ENCODE data around the gene SPINT2. TPM values are rescaled to one million over a fixed set of nuclear protein-coding genes. Genes with fewer than 3 reads are reported as not detected.
"Not testable (repeated sequence)": the region's sequence is repeated elsewhere in the genome, so short reads cannot be mapped to it uniquely, and the experiment has no call there.

SPINT2 gene
- total and polyA plus RNA-seq, 3 experiments from 2014 or later, result 27.9 to 49.5 (median 29.4) TPM

GRCh38 chr19:38329651-38330050, 65.3 kb downstream of the SPINT2 start:
- Histone ChIP-seq H3K9me3 (ENCODE audit: low read length) (no peaks in the 10 kb centered on the region), H3K4me3 (ENCODE audit: low read length) (no peak overlapping the region), H3K4me1 (ENCODE audit: insufficient read depth, low read length) (no peaks in the 10 kb centered on the region), H3K36me3 (ENCODE audit: insufficient read depth, low read length) (peaks cover 7% of the 10 kb centered on the region), H3K27ac (ENCODE audit: low read depth, low read length) (no peak overlapping the region), H3K27me3 (ENCODE audit: insufficient read depth, low read length, poor library complexity, severe bottlenecking) (no peaks in the 10 kb centered on the region)
- Mint-ChIP-seq H3K4me3 (no peak overlapping the region), H3K4me1 (no peaks in the 10 kb centered on the region), H3K27me3 (no peaks in the 10 kb centered on the region), H3K27ac (peak overlapping the region in 1 of 8 donors; percentile 28), H3K9me3 (no peaks in the 10 kb centered on the region), H3K36me3 (peaks cover 0 to 36% (median 11%) of the 10 kb centered on the region in 3 donors)
- ChIA-PET POLR2A (no interaction called here), CTCF (no interaction called here)
- no peak for DNase-seq

- Mint-ChIP-seq H3K4me1 (peaks cover 2 to 3% (median 2%) of the 10 kb centered on the region in 3 donors), H3K27me3 (no peaks in the 10 kb centered on the region), H3K27ac (peak overlapping the region in 1 of 8 donors; percentile 75), H3K4me3 (no peak overlapping the region), H3K36me3 (peaks cover 0 to 21% (median 8%) of the 10 kb centered on the region in 3 donors), H3K9me3 (no peaks in the 10 kb centered on the region)
- Histone ChIP-seq H3K36me3 (ENCODE audit: insufficient read depth, low read length) (peaks cover 7% of the 10 kb centered on the region), H3K4me3 (ENCODE audit: low read length) (no peak overlapping the region), H3K27ac (ENCODE audit: low read depth, low read length) (no peak overlapping the region), H3K27me3 (ENCODE audit: insufficient read depth, low read length, poor library complexity, severe bottlenecking) (no peaks in the 10 kb centered on the region), H3K4me1 (ENCODE audit: insufficient read depth, low read length) (no peaks in the 10 kb centered on the region), H3K9me3 (ENCODE audit: low read length) (no peaks in the 10 kb centered on the region)
- ChIA-PET CTCF (interaction anchor here (1.1 to 5.0 kb wide), 2 partner anchors 88 to 429 kb away, joined by 5 to 43 read pairs; no protein-coding TSS in a partner anchor), POLR2A (no interaction called here)
- no peak for DNase-seq
Observed at GRCh38 chr19:38331728-38332127, 67.4 kb downstream of the SPINT2 start.

DNA sequence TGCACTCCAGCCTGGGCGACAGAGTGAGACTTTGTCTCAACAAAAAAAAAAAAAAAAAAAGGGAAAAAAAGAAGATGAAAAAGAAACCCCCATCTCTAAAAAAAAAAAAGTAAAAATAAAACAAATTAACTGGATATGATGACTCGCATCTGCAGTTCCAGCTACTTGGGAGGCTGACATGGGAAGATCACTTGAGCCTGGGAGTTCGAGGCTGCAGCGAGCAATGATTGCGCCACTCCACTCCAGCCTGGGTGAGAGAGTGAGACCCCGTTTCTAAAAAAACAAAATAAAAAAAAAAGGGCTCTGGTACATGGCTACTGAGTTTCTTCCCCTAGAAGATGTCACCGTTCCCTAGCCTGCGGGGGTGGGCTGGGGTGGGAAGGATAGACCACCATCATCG, 68.9 kb downstream of the SPINT2 start:
- H3K4me1 Mint-ChIP-seq, result peaks cover 9% of the 10 kb centered on the region in 3 donors
- H3K9me3 Mint-ChIP-seq, result no peaks in the 10 kb centered on the region
- no peaks in the 10 kb centered on the region for H3K9me3 ChIP-seq (ENCODE audit: low read length)
- H3K27ac ChIP-seq (ENCODE audit: low read depth, low read length), result no peak overlapping the region
- peaks cover 0 to 9% (median 2%) of the 10 kb centered on the region in 3 donors for H3K36me3 Mint-ChIP-seq
- H3K4me1 ChIP-seq (ENCODE audit: insufficient read depth, low read length), result peaks cover 5% of the 10 kb centered on the region
- no peak overlapping the region for H3K4me3 ChIP-seq (ENCODE audit: low read length)
- DNase-seq, result no peak
- no peaks in the 10 kb centered on the region for H3K27me3 ChIP-seq (ENCODE audit: insufficient read depth, low read length, poor library complexity, severe bottlenecking)
- H3K36me3 ChIP-seq (ENCODE audit: insufficient read depth, low read length), result no peaks in the 10 kb centered on the region
- CTCF ChIA-PET, result interaction anchor here (1.6 to 5.0 kb wide), 2 partner anchors 41 to 90 kb away, joined by 3 to 43 read pairs; partner anchors contain the start of gene PSMD8
- H3K27ac Mint-ChIP-seq, result no peak overlapping the region
- H3K27me3 Mint-ChIP-seq, result no peaks in the 10 kb centered on the region
- peak overlapping the region in 1 of 7 donors; percentile 2 for H3K4me3 Mint-ChIP-seq
- POLR2A ChIA-PET, result interaction anchor here (1.0 kb wide), 1 partner anchor 426 kb away, joined by 5 read pairs; the partner anchor contains the start of gene SIPA1L3

DNA sequence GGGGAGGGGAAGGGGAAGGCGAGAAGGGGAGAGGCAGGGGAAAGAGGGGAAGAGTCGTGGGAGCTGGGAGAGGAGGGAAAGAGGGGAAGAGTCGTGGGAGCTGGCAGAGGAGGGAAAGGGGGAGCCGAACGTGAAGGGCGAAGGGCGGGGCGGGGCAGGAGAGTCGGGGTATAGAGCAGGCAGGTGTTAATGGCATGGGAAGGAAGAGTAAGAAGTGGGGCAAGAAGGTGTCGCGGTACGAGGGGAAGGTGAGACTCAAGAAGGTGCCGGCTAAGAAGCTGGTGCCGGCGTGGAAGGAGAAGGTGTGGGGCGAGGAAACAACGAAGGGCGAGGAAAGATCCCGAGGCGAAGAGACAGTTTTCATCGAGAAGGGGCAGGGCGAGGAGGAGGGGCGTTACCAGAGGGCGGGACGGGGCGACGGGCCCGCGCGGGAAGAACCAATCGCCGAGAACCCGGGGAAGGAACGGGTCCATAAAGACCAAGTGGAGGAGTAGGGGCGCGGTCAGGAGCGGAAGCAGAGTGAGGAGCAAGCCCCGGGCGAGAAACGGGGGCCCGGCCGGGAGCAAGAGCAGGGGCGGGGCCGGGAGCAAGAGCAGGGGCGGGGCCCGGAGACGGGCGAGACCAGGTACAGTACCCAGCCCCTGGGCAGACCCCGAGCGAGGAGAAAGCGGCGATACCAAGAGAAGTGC, 71.7 kb downstream of the SPINT2 start:
- POLR2A ChIA-PET, result interaction anchor here (0.6 to 1.8 kb wide), 7 partner anchors 11 to 429 kb away, joined by 3 to 22 read pairs (median 3); partner anchors contain the start of genes FAM98C, PSMD8 and SIPA1L3
- peak overlapping the region; percentile 85 to 100 (median 98) for H3K27ac Mint-ChIP-seq
- Histone ChIP-seq H3K9me3 (ENCODE audit: low read length) (no peaks in the 10 kb centered on the region), H3K36me3 (ENCODE audit: insufficient read depth, low read length) (no peaks in the 10 kb centered on the region), H3K27me3 (ENCODE audit: insufficient read depth, low read length, poor library complexity, severe bottlenecking) (no peaks in the 10 kb centered on the region), H3K4me3 (ENCODE audit: low read length) (peak overlapping the region; percentile 97), H3K4me1 (ENCODE audit: insufficient read depth, low read length) (peaks cover 5% of the 10 kb centered on the region), H3K27ac (ENCODE audit: low read depth, low read length) (peak overlapping the region; percentile 90)
- DNase-seq, result peak; percentile 91 to 94 (median 93)
- CTCF ChIA-PET, result interaction anchor here (0.6 to 5.0 kb wide), 18 partner anchors 9 to 1887 kb away, joined by 3 to 43 read pairs (median 4); partner anchors contain the start of genes FAM98C, KCNK6, MRPS12 and PSMD8
- H3K9me3 Mint-ChIP-seq, result no peaks in the 10 kb centered on the region
- H3K27me3 Mint-ChIP-seq, result no peaks in the 10 kb centered on the region
- peaks cover 13 to 17% (median 13%) of the 10 kb centered on the region in 3 donors for H3K4me1 Mint-ChIP-seq
- peak overlapping the region; percentile 88 to 97 (median 95) for H3K4me3 Mint-ChIP-seq
- peaks cover 0 to 15% (median 0%) of the 10 kb centered on the region in 3 donors for H3K36me3 Mint-ChIP-seq

- H3K4me3 ChIP-seq (ENCODE audit: low read length), result peak overlapping the region; percentile 97
- peaks cover 5% of the 10 kb centered on the region for H3K4me1 ChIP-seq (ENCODE audit: insufficient read depth, low read length)
- no peaks in the 10 kb centered on the region for H3K27me3 ChIP-seq (ENCODE audit: insufficient read depth, low read length, poor library complexity, severe bottlenecking)
- Mint-ChIP-seq H3K27me3 (no peaks in the 10 kb centered on the region), H3K36me3 (peaks cover 0 to 16% (median 0%) of the 10 kb centered on the region in 3 donors), H3K27ac (peak overlapping the region; percentile 85 to 100 (median 98)), H3K4me1 (peaks cover 13 to 17% (median 13%) of the 10 kb centered on the region in 3 donors), H3K4me3 (peak overlapping the region; percentile 88 to 97 (median 95)), H3K9me3 (no peaks in the 10 kb centered on the region)
- peak; percentile 93 to 97 (median 93) for DNase-seq
- ChIA-PET CTCF (interaction anchor here (1.0 to 5.0 kb wide), 5 partner anchors 38 to 1888 kb away, joined by 3 to 43 read pairs (median 5); partner anchors contain the start of genes MRPS12, PSMD8 and SARS2), POLR2A (interaction anchor here (0.5 to 1.8 kb wide), 5 partner anchors 24 to 354 kb away, joined by 3 to 22 read pairs (median 5); partner anchors contain the start of genes FAM98C and PSMD8)
- H3K36me3 ChIP-seq (ENCODE audit: insufficient read depth, low read length), result no peaks in the 10 kb centered on the region
- H3K9me3 ChIP-seq (ENCODE audit: low read length), result no peaks in the 10 kb centered on the region
- peak overlapping the region; percentile 90 for H3K27ac ChIP-seq (ENCODE audit: low read depth, low read length)
Observed at GRCh38 chr19:38336638-38337359, 72.4 kb downstream of the SPINT2 start.

DNA sequence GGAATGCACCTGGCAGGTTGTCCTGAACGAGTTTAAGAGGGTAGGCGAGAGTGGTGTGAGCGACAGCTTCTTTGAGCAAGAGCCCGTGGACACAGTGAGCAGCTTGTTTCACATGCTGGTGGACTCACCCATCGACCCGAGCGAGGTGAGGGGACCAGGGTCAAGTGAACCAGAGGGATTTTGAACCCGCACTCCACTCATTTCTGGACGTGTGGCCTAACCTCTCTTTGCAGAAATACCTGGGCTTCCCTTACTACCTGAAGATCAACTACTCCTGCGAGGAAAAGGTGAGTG, 72.9 kb downstream of the SPINT2 start:
- Mint-ChIP-seq H3K27ac (peak overlapping the region in 7 of 8 donors; percentile 85 to 100 (median 98)), H3K4me1 (peaks cover 13 to 17% (median 13%) of the 10 kb centered on the region in 3 donors), H3K27me3 (no peaks in the 10 kb centered on the region), H3K36me3 (peaks cover 0 to 16% (median 0%) of the 10 kb centered on the region in 3 donors), H3K9me3 (no peaks in the 10 kb centered on the region), H3K4me3 (peak overlapping the region; percentile 88 to 97 (median 95))
- peak overlapping the region; percentile 90 for H3K27ac ChIP-seq (ENCODE audit: low read depth, low read length)
- H3K36me3 ChIP-seq (ENCODE audit: insufficient read depth, low read length), result no peaks in the 10 kb centered on the region
- H3K4me1 ChIP-seq (ENCODE audit: insufficient read depth, low read length), result peaks cover 5% of the 10 kb centered on the region
- ChIA-PET POLR2A (interaction anchor here (0.5 to 1.0 kb wide), 2 partner anchors 37 to 354 kb away, joined by 5 to 7 read pairs; partner anchors contain the start of gene PSMD8), CTCF (interaction anchor here (3.7 kb wide), 1 partner anchor 37 kb away, joined by 34 read pairs; the partner anchor contains the start of gene PSMD8)
- H3K27me3 ChIP-seq (ENCODE audit: insufficient read depth, low read length, poor library complexity, severe bottlenecking), result no peaks in the 10 kb centered on the region
- H3K4me3 ChIP-seq (ENCODE audit: low read length), result peak overlapping the region; percentile 97
- no peaks in the 10 kb centered on the region for H3K9me3 ChIP-seq (ENCODE audit: low read length)
- no peak for DNase-seq

- H3K4me1 ChIP-seq (ENCODE audit: insufficient read depth, low read length); POLR2A ChIA-PET; H3K9me3 Mint-ChIP-seq; H3K27me3 Mint-ChIP-seq; DNase-seq; H3K9me3 ChIP-seq (ENCODE audit: low read length); H3K27ac ChIP-seq (ENCODE audit: low read depth, low read length); H3K27me3 ChIP-seq (ENCODE audit: insufficient read depth, low read length, poor library complexity, severe bottlenecking); H3K36me3 ChIP-seq (ENCODE audit: insufficient read depth, low read length); H3K4me3 ChIP-seq (ENCODE audit: low read length): not testable (repeated sequence)
- Mint-ChIP-seq H3K4me1 (peaks cover 13 to 17% (median 14%) of the 10 kb centered on the region in 3 donors), H3K4me3 (peak overlapping the region in 1 of 7 donors; percentile 54), H3K27ac (peak overlapping the region in 2 of 8 donors; percentile 9 to 72), H3K36me3 (peaks cover 0 to 19% (median 0%) of the 10 kb centered on the region in 3 donors)
- CTCF ChIA-PET, result interaction anchor here (1.0 to 2.4 kb wide), 3 partner anchors 35 to 95 kb away, joined by 3 to 5 read pairs (median 4); partner anchors contain the start of gene FAM98C
Observed at GRCh38 chr19:38339011-38339410, 74.6 kb downstream of the SPINT2 start.
